Stomach (tissue), 9 donors: Measurements from ENCODE around the gene NAT10. TPM values are rescaled to one million over a fixed set of nuclear protein-coding genes. Genes with fewer than 3 reads are reported as not detected.

ENCODE experiments used
- DNase-seq, 2 donors: peaks; one replicate each; pipeline versions ENCODE4 v3.0.0 to v3.0.0-alpha.2; 2013 to 2019
- H3K27ac ChIP-seq, 5 donors: fragments of 200-600 bp in 4 of 5; sonication (generic) in 4 of 5; one replicate each; pipeline ENCODE4 v1.5.1; 2013 to 2019; ENCODE audit warnings: mild to moderate bottlenecking in 1 of 5, moderate library complexity in 1 of 5
- H3K27me3 ChIP-seq, 3 donors: fragments of 200-600 bp; sonication (generic); one replicate each; pipeline ENCODE4 v1.5.1; 2017 to 2019; ENCODE audit warnings: mixed run types in 1 of 3
- H3K36me3 ChIP-seq, 4 donors: fragments of 200-600 bp; sonication (generic); 1 replicate in 3 of 4; 2 replicates in 1 of 4; pipeline ENCODE4 v1.5.1; 2016 to 2019
- H3K4me1 ChIP-seq, 4 donors: fragments of 200-600 bp; sonication (generic); one replicate each; pipeline ENCODE4 v1.5.1; 2016 to 2019
- H3K4me3 ChIP-seq, 4 donors: fragments of 200-600 bp; sonication (generic) in 3 of 4; one replicate each; pipeline ENCODE4 v1.5.1; 2016 to 2019; ENCODE audit warnings: mild to moderate bottlenecking in 1 of 4
- H3K9me3 ChIP-seq, 4 donors: fragments of 200-600 bp; sonication (generic); one replicate each; pipeline ENCODE4 v1.5.1; 2016 to 2019
- EP300 ChIP-seq: sonication (generic); formaldehyde crosslinking; IDR thresholded peaks from one replicate; pipeline ENCODE4 v1.6.1; 2017; ENCODE audit warnings: antibody characterized with exemption
- POLR2A ChIP-seq, 4 donors: fragments of 450-650 bp; IDR thresholded peaks; one replicate each; pipeline ENCODE4 v1.6.1; 2016; ENCODE audit warnings: antibody characterized with exemption in 4 of 4, control low read depth in 2 of 4, mild to moderate bottlenecking in 1 of 4, moderate library complexity in 1 of 4
- POLR2AphosphoS5 ChIP-seq, 3 donors: sonication (generic); formaldehyde crosslinking; IDR thresholded peaks; one replicate each; pipeline ENCODE4 v1.6.1; 2016; ENCODE audit warnings: antibody characterized with exemption in 3 of 3
- WGBS, 5 donors: extraction: QIAGEN DNeasy Blood & Tissue Kit in 3 of 5; methylation state at CpG; one replicate each; pipeline versions ENCODE4 v1.1.5 to v1.1.7; 2013 to 2018; 5-methylcytosine and 5-hydroxymethylcytosine counted together
- intact Hi-C: fragments of 100-400 bp; cut with DNase I; formaldehyde crosslinking; loops from one replicate; pipeline ENCODE4 v1.15.1; 2023; ENCODE audit warnings: low total_unique reads
- polyA plus RNA-seq, 3 donors: library from polyadenylated mRNA; stranded (reverse); fragments of 200-250 nt; gene quantifications; one replicate each; pipeline ENCODE4 v1.2.3, GENCODE V29; 2013
- total RNA-seq, 5 donors: library from RNA; depleted of rRNA; stranded (reverse); fragments of >200 nt; gene quantifications; one replicate each; pipeline versions ENCODE4 v1.1.0 to v1.2.3, GENCODE V29; 2014 to 2016
- TF ChIP-seq, protein P1 (sequence below), 7 experiments: fragments of 450-650 bp in 4 of 7; fragments of 200-600 bp in 3 of 7; sonication (generic) in 3 of 7; IDR thresholded peaks; one replicate each; pipeline ENCODE4 v1.5.1; 2016 to 2019; ENCODE audit warnings: antibody characterized with exemption in 7 of 7, control low read depth in 2 of 7, mild to moderate bottlenecking in 1 of 7
- donor health status: healthy with polysubstance abuse.
- donor health status: Bipolar disorder and iron deficiency.
- donor health status: healthy.

The NAT10 gene
- total and polyA plus RNA-seq, 8 donors = 13.0 to 245 (median 25.2) TPM

DNA sequence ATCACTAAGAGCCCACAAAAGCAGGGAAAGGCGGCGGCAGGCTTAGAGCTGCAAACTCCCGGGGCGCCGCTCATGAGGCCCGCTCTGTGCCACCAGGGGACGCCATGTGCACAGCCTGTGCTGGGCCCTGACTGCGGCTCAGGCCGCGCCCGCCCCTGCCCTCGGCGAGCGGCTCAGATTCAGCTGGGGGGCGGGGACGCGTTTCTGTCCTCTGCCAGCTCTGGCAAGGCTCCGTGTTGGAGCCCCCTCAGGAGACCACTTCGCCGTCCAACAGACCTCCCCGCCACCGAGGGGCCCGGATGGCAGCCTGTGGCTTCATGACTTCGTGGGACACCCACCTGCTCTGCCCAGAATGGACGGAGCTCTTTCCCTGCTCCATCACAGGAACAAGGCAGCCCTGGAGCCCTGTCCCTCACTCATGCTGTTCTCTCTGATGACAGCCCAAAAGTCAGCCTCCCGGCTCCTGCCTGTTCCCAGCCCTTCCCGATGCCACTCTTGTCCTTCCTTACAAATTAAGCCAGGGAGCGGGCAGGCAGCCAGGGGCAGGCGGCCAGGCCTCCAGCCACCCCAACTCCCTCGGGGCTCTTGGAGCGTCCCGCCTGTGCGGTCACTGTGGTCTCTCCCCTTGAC, 69.1 kb downstream of the NAT10 start:
- Histone ChIP-seq H3K4me3 (peak overlapping the region; percentile 27 to 37 (median 29)), H3K27ac (peak overlapping the region in 1 of 5 donors; percentile 51), H3K27me3 (peaks cover 0 to 8% (median 7%) of the 10 kb centered on the region in 3 donors), H3K9me3 (no peaks in the 10 kb centered on the region), H3K36me3 (peaks cover 0 to 7% (median 3%) of the 10 kb centered on the region in 4 donors), H3K4me1 (peaks cover 0 to 22% (median 14%) of the 10 kb centered on the region in 4 donors)
- 10 to 29% (median 14%) methylated on average over 12 to 33 of the region's 33 CpGs for WGBS, 5 donors
- DNase-seq = peak; percentile 86 to 94
- TF ChIP-seq EP300 = no peak
- TF ChIP-seq, protein P1, sequence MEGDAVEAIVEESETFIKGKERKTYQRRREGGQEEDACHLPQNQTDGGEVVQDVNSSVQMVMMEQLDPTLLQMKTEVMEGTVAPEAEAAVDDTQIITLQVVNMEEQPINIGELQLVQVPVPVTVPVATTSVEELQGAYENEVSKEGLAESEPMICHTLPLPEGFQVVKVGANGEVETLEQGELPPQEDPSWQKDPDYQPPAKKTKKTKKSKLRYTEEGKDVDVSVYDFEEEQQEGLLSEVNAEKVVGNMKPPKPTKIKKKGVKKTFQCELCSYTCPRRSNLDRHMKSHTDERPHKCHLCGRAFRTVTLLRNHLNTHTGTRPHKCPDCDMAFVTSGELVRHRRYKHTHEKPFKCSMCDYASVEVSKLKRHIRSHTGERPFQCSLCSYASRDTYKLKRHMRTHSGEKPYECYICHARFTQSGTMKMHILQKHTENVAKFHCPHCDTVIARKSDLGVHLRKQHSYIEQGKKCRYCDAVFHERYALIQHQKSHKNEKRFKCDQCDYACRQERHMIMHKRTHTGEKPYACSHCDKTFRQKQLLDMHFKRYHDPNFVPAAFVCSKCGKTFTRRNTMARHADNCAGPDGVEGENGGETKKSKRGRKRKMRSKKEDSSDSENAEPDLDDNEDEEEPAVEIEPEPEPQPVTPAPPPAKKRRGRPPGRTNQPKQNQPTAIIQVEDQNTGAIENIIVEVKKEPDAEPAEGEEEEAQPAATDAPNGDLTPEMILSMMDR (IDR thresholded peaks at IDR 0.05) = peak in 5 of 7 experiments; percentile 84 to 96 (median 87)
- peak in 2 of 3 donors; percentile 8 to 51 for TF ChIP-seq POLR2AphosphoS5 (IDR thresholded peaks at IDR 0.05)
- intact Hi-C loops = loop anchor here (5.0 kb wide), 1 partner anchor 188 kb away; no protein-coding TSS in a partner anchor

DNA sequence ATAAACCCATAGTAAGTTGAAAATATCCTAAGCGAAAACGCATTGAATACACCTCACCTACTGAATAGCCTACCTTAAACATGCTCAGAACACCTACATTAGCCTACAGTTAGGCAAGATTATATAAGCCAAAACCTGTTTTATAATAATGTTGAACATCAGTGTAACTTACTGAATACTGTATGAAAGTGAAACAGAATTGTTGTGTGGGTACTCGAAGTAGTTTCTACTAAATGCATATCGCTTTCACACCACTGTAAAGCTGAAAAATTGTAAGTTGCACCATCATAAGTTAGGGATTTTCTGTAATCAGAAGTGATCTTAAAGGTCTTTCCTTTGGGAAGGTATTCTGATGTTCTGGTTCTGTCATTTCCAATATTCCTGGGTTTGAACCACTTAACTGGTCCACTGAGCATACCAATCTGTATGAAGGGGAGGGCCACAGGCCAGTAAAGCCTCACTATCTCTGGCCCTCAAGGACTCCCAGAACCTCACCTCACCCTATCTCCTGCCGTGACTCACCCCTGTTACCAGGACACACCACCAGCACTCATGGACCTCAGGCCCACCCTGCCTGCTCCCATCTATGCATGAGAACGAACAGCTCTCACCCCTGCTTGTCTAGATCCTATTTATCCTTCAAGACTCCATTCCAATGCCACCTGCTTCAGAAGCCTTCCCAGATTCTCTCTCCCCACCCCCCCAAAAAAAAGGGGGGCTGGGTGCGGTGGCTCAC, 70.0 kb downstream of the NAT10 start:
- no peak overlapping the region for H3K27ac ChIP-seq
- WGBS, 5 donors = 84 to 91% (median 88%) methylated on average over 7 of the region's 7 CpGs
- peaks cover 0 to 22% (median 14%) of the 10 kb centered on the region in 4 donors for H3K4me1 ChIP-seq
- no peak for TF ChIP-seq POLR2A (IDR thresholded peaks at IDR 0.05)
- no peak for TF ChIP-seq POLR2AphosphoS5 (IDR thresholded peaks at IDR 0.05)
- TF ChIP-seq, protein P1 (IDR thresholded peaks at IDR 0.05) = no peak
- no peak for TF ChIP-seq EP300
- peaks cover 0 to 5% (median 2%) of the 10 kb centered on the region in 4 donors for H3K36me3 ChIP-seq
- intact Hi-C loops = no loop called here
- no peak for DNase-seq
- no peaks in the 10 kb centered on the region for H3K9me3 ChIP-seq
- H3K27me3 ChIP-seq = peaks cover 0 to 8% (median 7%) of the 10 kb centered on the region in 3 donors
- H3K4me3 ChIP-seq = no peak overlapping the region

DNA sequence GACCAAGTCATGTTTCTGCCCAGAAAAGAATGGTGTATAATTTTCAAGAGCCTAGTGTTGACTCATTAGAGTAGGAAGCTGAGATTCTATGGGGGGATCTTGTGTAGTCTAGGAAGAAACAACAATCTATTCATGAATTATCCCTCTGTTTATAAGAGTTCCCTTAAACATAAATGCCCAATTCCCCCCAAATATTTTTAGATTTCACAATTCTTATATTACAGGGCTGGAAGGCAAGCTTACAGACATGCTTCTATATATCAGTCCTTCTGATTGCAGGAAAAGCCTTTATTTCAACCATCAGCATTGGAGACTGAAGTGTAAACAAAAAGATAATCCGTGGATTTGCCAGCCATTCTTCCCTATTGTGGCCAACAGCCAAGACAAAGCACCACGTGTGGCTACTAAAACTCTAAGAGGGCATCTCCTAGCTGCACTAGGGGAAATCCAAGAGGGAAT, 71.4 kb downstream of the NAT10 start:
- Histone ChIP-seq H3K36me3 (no peaks in the 10 kb centered on the region), H3K4me3 (no peak overlapping the region), H3K27me3 (peaks cover 0 to 8% (median 7%) of the 10 kb centered on the region in 3 donors), H3K9me3 (no peaks in the 10 kb centered on the region), H3K27ac (no peak overlapping the region), H3K4me1 (peaks cover 0 to 22% (median 14%) of the 10 kb centered on the region in 4 donors)
- no peak for DNase-seq
- intact Hi-C loops = no loop called here
- TF ChIP-seq, protein P1 (IDR thresholded peaks at IDR 0.05) = no peak
- WGBS, 5 donors = 13 to 28% (median 16%) methylated on average over 2 of the region's 2 CpGs

DNA sequence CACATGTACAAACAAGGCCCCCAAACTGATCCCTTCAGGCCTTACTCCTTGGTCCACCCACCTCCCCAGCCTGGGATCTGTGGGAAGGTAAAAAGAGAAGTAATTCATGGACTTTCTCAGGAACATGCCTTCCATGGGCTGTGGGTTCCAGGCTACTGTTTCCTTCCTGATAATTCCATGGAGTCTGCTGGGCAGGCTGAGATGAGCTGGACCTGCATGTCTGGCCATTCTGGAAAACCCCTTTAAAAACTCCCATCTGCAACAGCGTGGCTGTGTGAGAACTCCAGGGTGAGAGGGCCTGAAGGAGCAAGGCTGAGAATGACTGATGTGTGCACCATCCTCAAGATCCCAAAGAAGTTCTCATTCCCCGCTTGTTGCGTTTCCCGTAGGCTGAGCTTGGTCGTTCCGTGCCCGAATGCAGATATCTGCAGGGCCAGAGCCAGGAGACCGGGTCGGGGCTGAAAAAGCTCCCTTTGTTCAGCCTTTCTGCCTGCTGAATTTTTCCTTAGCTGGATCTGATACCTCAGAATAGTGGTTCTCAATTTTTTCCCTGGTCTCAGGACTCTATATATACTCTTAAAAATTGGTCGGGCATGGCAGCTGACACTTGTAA, 72.9 kb downstream of the NAT10 start:
- Histone ChIP-seq H3K4me1 (peaks cover 0 to 23% (median 14%) of the 10 kb centered on the region in 4 donors), H3K27ac (no peak overlapping the region), H3K36me3 (no peaks in the 10 kb centered on the region), H3K4me3 (no peak overlapping the region), H3K27me3 (peaks cover 0 to 5% (median 4%) of the 10 kb centered on the region in 3 donors), H3K9me3 (no peaks in the 10 kb centered on the region)
- TF ChIP-seq, protein P1 (IDR thresholded peaks at IDR 0.05) = no peak
- no peak for TF ChIP-seq EP300
- no peak for TF ChIP-seq POLR2AphosphoS5 (IDR thresholded peaks at IDR 0.05)
- no peak for TF ChIP-seq POLR2A (IDR thresholded peaks at IDR 0.05)
- intact Hi-C loops = no loop called here
- WGBS, 5 donors = 89 to 92% (median 92%) methylated on average over 10 of the region's 10 CpGs
- DNase-seq = no peak
